Upper lobe of right lung (tissue), 1 donor: ENCODE data around the gene FAM124B. TPM values are rescaled to one million over a fixed set of nuclear protein-coding genes. Genes with fewer than 3 reads are reported as not detected.
A peak's percentile ranks its signal among the peaks of the same experiment; 100 is the strongest.
"Not testable (repeated sequence)": the region's sequence is repeated elsewhere in the genome, so short reads cannot be mapped to it uniquely, and the experiment has no call there.

ENCODE experiments used
- ATAC-seq: fragments of 200-7000 bp; cut with Tn5 transposase; one replicate; pipeline ENCODE4 v1.9.1; 2020; ENCODE audit warnings: mild to moderate bottlenecking, moderate library complexity
- DNase-seq: peaks from one replicate; pipeline ENCODE4 v3.0.0-alpha.2; 2020
- H3K27ac ChIP-seq: fragments of 200-600 bp; one replicate; pipeline ENCODE4 v1.8.0; 2022
- H3K27me3 ChIP-seq: fragments of 200-600 bp; one replicate; pipeline ENCODE4 v1.8.0; 2022; ENCODE audit warnings: mild to moderate bottlenecking
- H3K36me3 ChIP-seq: fragments of 200-600 bp; one replicate; pipeline ENCODE4 v1.8.0; 2022
- H3K4me1 ChIP-seq: fragments of 200-600 bp; one replicate; pipeline ENCODE4 v1.8.0; 2022
- H3K4me3 ChIP-seq: fragments of 200-600 bp; one replicate; pipeline ENCODE4 v1.8.0; 2022; ENCODE audit warnings: mild to moderate bottlenecking
- H3K9me3 ChIP-seq: fragments of 200-600 bp; one replicate; pipeline ENCODE4 v1.8.0; 2022
- CTCF ChIP-seq: fragments of 200-600 bp; IDR thresholded peaks from one replicate; pipeline ENCODE4 v1.8.0; 2022; ENCODE audit warnings: antibody characterized with exemption
- intact Hi-C: fragments of 100-400 bp; cut with DNase I; formaldehyde crosslinking; loops from one replicate; pipeline ENCODE4 v1.11.0; 2022
- total RNA-seq: library from RNA; stranded (reverse); fragmentation: NEBNext Ultra II Directional; extraction: Animal tissue kit (Norgen Biotek cat#: 25700); gene quantifications from one replicate; pipeline ENCODE4 v1.2.1, GENCODE V29; 2021
- donor health status: DM: no; HTN: yes; CAD: no; lungs with severe emphysema.

FAM124B gene
- total RNA-seq, 1 donor from 2014 or later = 4.4 TPM

- H3K4me3 ChIP-seq = no peak overlapping the region
- DNase-seq = no peak
Observed at GRCh38 chr2:224398289-224398688, 3.6 kb downstream of the FAM124B start.

DNA sequence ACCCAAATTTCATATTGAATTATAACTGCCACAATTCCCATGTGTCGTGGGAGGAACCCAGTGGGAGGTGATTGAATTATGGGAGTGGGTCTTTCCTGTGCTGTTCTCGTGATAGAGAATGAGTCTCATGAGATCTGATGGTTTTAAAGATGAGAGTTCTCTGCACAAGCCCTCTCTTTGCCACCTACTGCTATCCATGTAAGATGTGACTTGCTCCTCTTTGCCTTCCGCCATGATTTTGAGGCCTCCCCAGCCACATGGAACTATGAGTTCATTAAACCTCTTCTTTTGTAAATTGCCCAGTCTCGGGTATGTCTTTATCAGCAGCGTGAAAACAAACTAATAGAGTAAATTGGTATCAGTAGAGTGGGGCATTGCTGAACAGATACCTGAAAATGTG, 4.8 kb downstream of the FAM124B start:
- H3K4me1 ChIP-seq, DNase-seq, H3K9me3 ChIP-seq, H3K27me3 ChIP-seq, H3K27ac ChIP-seq, intact Hi-C loops, H3K36me3 ChIP-seq, H3K4me3 ChIP-seq, ATAC-seq: not testable (repeated sequence)

More at GRCh38 chr2:224398289-224398688, 3.6 kb downstream of the FAM124B start:
- no peak for ATAC-seq
- Histone ChIP-seq H3K27ac (no peak overlapping the region), H3K36me3 (no peaks in the 10 kb centered on the region), H3K4me1 (peaks cover 5% of the 10 kb centered on the region), H3K9me3 (no peaks in the 10 kb centered on the region), H3K27me3 (no peaks in the 10 kb centered on the region)
- no peak for TF ChIP-seq CTCF
- intact Hi-C loops = no loop called here

- TF ChIP-seq CTCF = no peak
- intact Hi-C loops = no loop called here
- Histone ChIP-seq H3K4me1 (no peaks in the 10 kb centered on the region), H3K27me3 (no peaks in the 10 kb centered on the region), H3K36me3 (no peaks in the 10 kb centered on the region), H3K27ac (no peak overlapping the region), H3K9me3 (no peaks in the 10 kb centered on the region), H3K4me3 (no peak overlapping the region)
- DNase-seq (no peak), ATAC-seq (peak; percentile 21)
Observed at GRCh38 chr2:224395620-224396390, 6.1 kb downstream of the FAM124B start.

GRCh38 chr2:224393157-224393872, 8.6 kb downstream of the FAM124B start:
- H3K27ac ChIP-seq = no peak overlapping the region
- no peak for ATAC-seq
- intact Hi-C loops = no loop called here
- no peaks in the 10 kb centered on the region for H3K27me3 ChIP-seq
- no peaks in the 10 kb centered on the region for H3K4me1 ChIP-seq
- TF ChIP-seq CTCF = no peak
- no peaks in the 10 kb centered on the region for H3K36me3 ChIP-seq
- no peak for DNase-seq
- H3K4me3 ChIP-seq = no peak overlapping the region
- no peaks in the 10 kb centered on the region for H3K9me3 ChIP-seq

DNA sequence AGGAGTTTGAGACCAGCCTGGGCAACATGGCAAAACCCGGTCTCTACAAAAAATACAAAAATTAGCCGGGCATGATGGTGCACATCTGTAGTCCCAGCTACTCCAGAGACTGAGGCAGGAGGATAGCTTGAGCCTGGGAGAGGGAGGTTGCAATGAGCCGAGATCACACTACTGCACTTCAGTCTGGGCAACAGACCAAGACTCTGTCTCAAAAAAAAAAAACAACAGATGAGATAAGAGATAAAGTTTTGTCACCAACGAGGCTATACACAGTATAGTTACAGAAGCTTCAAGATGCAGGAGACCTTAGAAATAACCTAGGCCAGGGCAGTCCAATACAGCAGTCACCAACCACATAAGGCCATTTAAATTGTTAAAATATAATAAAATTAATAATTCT, 9.4 kb downstream of the FAM124B start:
- no peak for TF ChIP-seq CTCF

DNA sequence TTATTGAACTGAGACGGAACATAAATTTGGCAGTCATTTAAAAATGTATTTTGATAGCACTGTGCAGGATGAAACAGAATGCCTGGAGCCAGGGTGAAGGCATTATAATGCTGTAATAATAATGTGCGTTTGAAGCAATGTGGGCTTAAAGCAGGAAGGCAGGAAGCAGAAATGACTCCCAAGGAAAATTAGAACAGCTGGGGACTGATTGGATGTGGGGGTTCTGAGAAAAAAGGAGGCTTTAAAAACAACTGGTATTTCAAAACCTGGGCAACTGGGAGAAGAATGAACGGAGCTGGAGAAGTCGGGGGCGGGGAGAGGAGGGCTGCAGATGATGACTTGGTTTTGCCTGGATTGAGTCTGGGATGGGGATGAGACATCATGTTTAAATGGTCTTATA, 12.6 kb downstream of the FAM124B start:
- Histone ChIP-seq H3K36me3 (no peaks in the 10 kb centered on the region), H3K4me3 (no peak overlapping the region), H3K9me3 (no peaks in the 10 kb centered on the region), H3K27ac (no peak overlapping the region), H3K27me3 (no peaks in the 10 kb centered on the region), H3K4me1 (no peaks in the 10 kb centered on the region)
- TF ChIP-seq CTCF = no peak
- intact Hi-C loops = no loop called here
- DNase-seq (no peak), ATAC-seq (no peak)

More for the DNA sequence above, 9.4 kb downstream of the FAM124B start:
- no peaks in the 10 kb centered on the region for H3K9me3 ChIP-seq
- H3K4me1 ChIP-seq = no peaks in the 10 kb centered on the region
- no peaks in the 10 kb centered on the region for H3K27me3 ChIP-seq
- H3K27ac ChIP-seq = no peak overlapping the region
- no peak overlapping the region for H3K4me3 ChIP-seq
- H3K36me3 ChIP-seq = no peaks in the 10 kb centered on the region
- intact Hi-C loops = no loop called here
- ATAC-seq (no peak), DNase-seq (no peak)
